Osteoblast (primary cell): Measurements from ENCODE around the gene MSN. TPM values are rescaled to one million over a fixed set of nuclear protein-coding genes. Genes with fewer than 3 reads are reported as not detected.

Source experiments
- DNase-seq: peaks from one replicate; pipeline ENCODE4 v3.0.0; 2011; ENCODE audit warnings: low spot score, mixed read lengths; ENCODE audit not compliant: insufficient read length; ENCODE audit errors: missing footprints
- H2AFZ ChIP-seq: 2 replicates; pipeline ENCODE4 v1.6.0; 2011; ENCODE audit warnings: mild to moderate bottlenecking, low read length
- H3K27ac ChIP-seq: 2 replicates; pipeline ENCODE4 v1.5.1; 2011; ENCODE audit warnings: mild to moderate bottlenecking, low read depth, low read length, moderate library complexity
- H3K27me3 ChIP-seq: 2 replicates; pipeline ENCODE4 v1.6.0; 2012; ENCODE audit warnings: mild to moderate bottlenecking, control low read depth, inconsistent platforms, low read length, moderate library complexity; ENCODE audit not compliant: insufficient read depth
- H3K36me3 ChIP-seq: 2 replicates; pipeline ENCODE4 v1.5.1; 2011; ENCODE audit warnings: mild to moderate bottlenecking, low read length, control low read depth, moderate library complexity; ENCODE audit not compliant: insufficient read depth
- H3K4me1 ChIP-seq: 2 replicates; pipeline ENCODE4 v1.5.1; 2011; ENCODE audit warnings: mild to moderate bottlenecking, low read length, control low read depth, moderate library complexity; ENCODE audit not compliant: insufficient read depth
- H3K4me2 ChIP-seq: 2 replicates; pipeline ENCODE4 v1.6.0; 2011; ENCODE audit warnings: mild to moderate bottlenecking, low read length; ENCODE audit not compliant: insufficient read depth
- H3K4me3 ChIP-seq: fragments of 200-600 bp; sonication (generic); 3 replicates; pipeline ENCODE4 v1.5.1; 2012; ENCODE audit warnings: mild to moderate bottlenecking, low read length, inconsistent platforms; ENCODE audit not compliant: insufficient read depth
- H3K79me2 ChIP-seq: 2 replicates; pipeline ENCODE4 v1.6.0; 2012; ENCODE audit warnings: mild to moderate bottlenecking, low read length, control low read depth, inconsistent platforms; ENCODE audit not compliant: insufficient read depth
- H3K9me3 ChIP-seq: 2 replicates; pipeline ENCODE4 v1.5.1; 2011; ENCODE audit warnings: low read depth, low read length, control low read depth
- H4K20me1 ChIP-seq: 2 replicates; pipeline ENCODE4 v1.6.0; 2012; ENCODE audit warnings: mild to moderate bottlenecking, low read length, control low read depth; ENCODE audit not compliant: insufficient read depth
- CTCF ChIP-seq: IDR thresholded peaks from 2 replicates; pipeline ENCODE4 v1.5.1; 2011; ENCODE audit warnings: mild to moderate bottlenecking, low read depth, low read length, moderate library complexity; ENCODE audit errors: extremely low read depth
- total RNA-seq: library from RNA; depleted of rRNA; stranded (reverse); fragments of >200 nt; gene quantifications from 2 replicates; pipeline ENCODE4 v1.2.3, GENCODE V29; 2012

Gene MSN
- total RNA-seq, 1 donor: 249 TPM

- H3K4me1 ChIP-seq: peaks cover 3% of the 10 kb centered on the region
Measured at GRCh38 chrX:65720381-65720964, 53.0 kb downstream of the MSN start.

GRCh38 chrX:65723706-65724105 is 56.3 kb downstream of the MSN start:
- TF ChIP-seq CTCF: no peak
- H3K9me3 ChIP-seq: no peaks in the 10 kb centered on the region
- peaks cover 3% of the 10 kb centered on the region for H3K36me3 ChIP-seq
- no peak overlapping the region for H2AFZ ChIP-seq
- DNase-seq: no peak
- H4K20me1 ChIP-seq: peaks cover 39% of the 10 kb centered on the region
- peaks cover 3% of the 10 kb centered on the region for H3K4me1 ChIP-seq
- no peak overlapping the region for H3K4me2 ChIP-seq
- peaks cover 91% of the 10 kb centered on the region for H3K79me2 ChIP-seq
- H3K27me3 ChIP-seq: no peaks in the 10 kb centered on the region
- peak overlapping the region; percentile 34 for H3K27ac ChIP-seq
- H3K4me3 ChIP-seq: no peak overlapping the region

More at GRCh38 chrX:65720381-65720964, 53.0 kb downstream of the MSN start:
- Histone ChIP-seq H3K27ac (no peak overlapping the region), H3K4me2 (no peak overlapping the region), H3K27me3 (no peaks in the 10 kb centered on the region), H3K4me3 (no peak overlapping the region), H3K79me2 (peaks cover 94% of the 10 kb centered on the region), H3K36me3 (peaks cover 15% of the 10 kb centered on the region), H4K20me1 (peaks cover 38% of the 10 kb centered on the region), H2AFZ (no peak overlapping the region), H3K9me3 (no peaks in the 10 kb centered on the region)
- DNase-seq: no peak
- no peak for TF ChIP-seq CTCF

- Histone ChIP-seq H3K4me3 (no peak overlapping the region), H2AFZ (no peak overlapping the region), H4K20me1 (peaks cover 36% of the 10 kb centered on the region)
Measured at GRCh38 chrX:65726715-65727114, 59.3 kb downstream of the MSN start.

More at GRCh38 chrX:65726715-65727114, 59.3 kb downstream of the MSN start:
- Histone ChIP-seq H3K27me3 (no peaks in the 10 kb centered on the region), H3K9me3 (no peaks in the 10 kb centered on the region), H3K79me2 (peaks cover 91% of the 10 kb centered on the region), H3K27ac (no peak overlapping the region), H3K36me3 (peaks cover 33% of the 10 kb centered on the region), H3K4me2 (no peak overlapping the region), H3K4me1 (peaks cover 3% of the 10 kb centered on the region)
- DNase-seq: no peak
- TF ChIP-seq CTCF: no peak
